ENCODE results near the gene ARHGAP26. TPM values are rescaled to one million over a fixed set of nuclear protein-coding genes. Genes with fewer than 3 reads are reported as not detected.

The ARHGAP26 gene
- total and polyA plus RNA-seq, 10 donors = 4.2 to 148 (median 55.5) TPM

GRCh38 chr5:142832263-142832662 lies 62.1 kb downstream of the ARHGAP26 start:
- no peaks in the 10 kb centered on the region for H3K9me3 ChIP-seq
- H3K4me3 ChIP-seq = no peak overlapping the region
- H3K27me3 ChIP-seq (replicated peaks in 1 of 7) = no peaks in the 10 kb centered on the region
- intact Hi-C loops (cut with DNase I; ENCODE audit: low total_unique reads) = no loop called here
- H3K36me3 ChIP-seq = no peaks in the 10 kb centered on the region
- no peak for DNase-seq
- TF ChIP-seq POLR2A (IDR thresholded peaks at IDR 0.05) (no peak), POLR2AphosphoS5 (IDR thresholded peaks at IDR 0.05) (no peak), CTCF (IDR thresholded peaks at IDR 0.05 in 8 of 11, conservative IDR thresholded peaks at IDR 0.05 in 3 of 11) (no peak)
- H3K4me1 ChIP-seq = peaks cover 0 to 69% (median 11%) of the 10 kb centered on the region in 6 donors
- WGBS, 5 donors = 88 to 99% (median 95%) methylated on average over 3 of the region's 3 CpGs
- no peak overlapping the region for H3K27ac ChIP-seq

DNA sequence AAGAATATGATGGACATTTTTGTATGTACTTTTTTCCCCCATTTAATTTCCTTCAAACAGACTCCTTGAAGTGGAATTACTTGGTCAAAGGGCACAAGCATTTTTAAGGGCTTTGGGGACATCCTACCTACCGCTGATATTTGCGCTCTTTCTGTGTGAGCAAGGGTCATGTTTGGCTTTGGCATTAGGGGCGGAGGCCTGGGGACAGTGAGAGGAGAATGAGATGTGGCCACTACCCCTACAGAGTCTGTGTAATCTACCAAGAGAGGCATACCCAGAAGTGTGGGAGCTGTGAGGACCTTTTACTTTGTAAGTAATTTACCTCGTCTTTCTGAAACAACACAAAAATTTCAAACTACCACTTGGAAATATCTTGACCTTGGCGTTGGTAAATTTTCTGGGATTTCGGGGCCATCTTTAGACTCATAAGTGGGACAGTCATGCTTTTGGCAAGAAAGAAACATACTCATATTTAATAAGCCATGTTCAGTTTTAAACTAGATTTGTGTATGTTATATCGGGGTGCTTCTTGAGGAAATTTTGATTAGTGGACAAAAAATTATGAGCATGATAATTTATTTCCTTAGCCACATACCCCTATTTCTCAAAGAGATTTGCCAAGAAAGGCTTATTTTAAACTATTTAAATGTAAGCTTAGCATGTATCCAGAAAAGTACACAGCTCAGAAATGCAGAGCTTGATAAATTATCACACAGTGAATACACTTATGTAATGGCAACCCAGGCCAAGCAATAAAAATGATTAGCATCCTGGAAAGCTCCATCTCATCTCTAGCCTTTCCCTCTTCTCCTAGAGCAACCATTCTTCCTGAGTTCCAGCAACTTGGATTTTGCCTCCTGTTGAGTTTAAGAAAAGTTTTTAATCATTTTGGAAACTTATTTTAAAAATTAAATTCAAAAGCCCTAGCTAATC lies 63.6 kb downstream of the ARHGAP26 start:
- no peaks in the 10 kb centered on the region for H3K9me3 ChIP-seq
- no peak for TF ChIP-seq POLR2AphosphoS5 (IDR thresholded peaks at IDR 0.05)
- TF ChIP-seq POLR2A (IDR thresholded peaks at IDR 0.05) = no peak
- TF ChIP-seq CTCF (IDR thresholded peaks at IDR 0.05 in 8 of 11, conservative IDR thresholded peaks at IDR 0.05 in 3 of 11) = no peak
- H3K4me3 ChIP-seq = no peak overlapping the region
- DNase-seq = no peak
- WGBS, 5 donors = 91 to 95% (median 93%) methylated on average over 7 of the region's 7 CpGs
- peaks cover 0 to 67% (median 10%) of the 10 kb centered on the region in 6 donors for H3K4me1 ChIP-seq
- no peak overlapping the region for H3K27ac ChIP-seq
- H3K27me3 ChIP-seq (replicated peaks in 1 of 7) = no peaks in the 10 kb centered on the region
- intact Hi-C loops (cut with DNase I; ENCODE audit: low total_unique reads) = no loop called here
- H3K36me3 ChIP-seq = no peaks in the 10 kb centered on the region

- Histone ChIP-seq H3K4me1 (peaks cover 0 to 67% (median 8%) of the 10 kb centered on the region in 6 donors), H3K27me3 (replicated peaks in 1 of 7) (no peaks in the 10 kb centered on the region), H3K4me3 (no peak overlapping the region), H3K9me3 (no peaks in the 10 kb centered on the region), H3K36me3 (no peaks in the 10 kb centered on the region), H3K27ac (no peak overlapping the region)
- TF ChIP-seq POLR2AphosphoS5 (IDR thresholded peaks at IDR 0.05) (no peak), CTCF (IDR thresholded peaks at IDR 0.05 in 8 of 11, conservative IDR thresholded peaks at IDR 0.05 in 3 of 11) (no peak), POLR2A (IDR thresholded peaks at IDR 0.05) (no peak)
- 91 to 98% (median 95%) methylated on average over 4 of the region's 4 CpGs for WGBS, 5 donors
- intact Hi-C loops (cut with DNase I; ENCODE audit: low total_unique reads) = no loop called here
- no peak for DNase-seq
These were observed 64.3 kb downstream of the ARHGAP26 start for GRCh38 chr5:142834504-142834903.

DNA sequence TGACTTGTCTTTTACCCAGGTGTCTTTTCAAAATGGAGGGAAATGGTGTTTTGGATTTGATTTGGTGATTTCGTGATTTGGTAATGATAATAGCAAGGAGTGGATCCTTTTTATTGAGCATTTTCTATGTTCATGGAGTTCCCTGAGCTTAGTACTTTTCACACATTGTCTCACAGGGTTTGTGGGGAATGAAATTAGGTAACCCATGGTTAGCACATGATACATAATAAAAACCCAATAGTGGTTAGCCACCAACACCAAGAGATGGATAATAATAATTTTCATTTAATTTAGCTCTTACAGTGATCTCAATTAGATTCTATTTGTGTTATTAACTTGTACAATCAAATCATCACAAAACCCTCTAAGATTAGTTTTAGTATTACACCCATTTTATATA lies 65.4 kb downstream of the ARHGAP26 start:
- no peaks in the 10 kb centered on the region for H3K9me3 ChIP-seq
- TF ChIP-seq POLR2AphosphoS5 (IDR thresholded peaks at IDR 0.05) (no peak), POLR2A (IDR thresholded peaks at IDR 0.05) (no peak), CTCF (IDR thresholded peaks at IDR 0.05 in 8 of 11, conservative IDR thresholded peaks at IDR 0.05 in 3 of 11) (no peak)
- H3K27me3 ChIP-seq (replicated peaks in 1 of 7) = no peaks in the 10 kb centered on the region
- no peak overlapping the region for H3K4me3 ChIP-seq
- H3K36me3 ChIP-seq = no peaks in the 10 kb centered on the region
- H3K4me1 ChIP-seq = peaks cover 0 to 58% (median 3%) of the 10 kb centered on the region in 6 donors
- no peak overlapping the region for H3K27ac ChIP-seq
- intact Hi-C loops (cut with DNase I; ENCODE audit: low total_unique reads) = no loop called here
- DNase-seq = no peak
- WGBS, 5 donors = 86 to 98% (median 93%) methylated on average over 1 of the region's 1 CpG
